ENCODE data around the gene TUBGCP6.

Gene TUBGCP6

GRCh38 chr22:50173983-50174355 lies 70.9 kb downstream of the TUBGCP6 start:
- TF ChIP-seq POLR2AphosphoS5 (IDR thresholded peaks at IDR 0.05; ENCODE audit: low read depth, low read length) (no peak), SIN3A (IDR thresholded peaks at IDR 0.05; ENCODE audit: borderline replicate concordance, insufficient read depth, low read length) (no peak), FOXP2 (optimal IDR thresholded peaks at IDR 0.05; ENCODE audit: borderline replicate concordance, extremely low read depth, extremely low read length, insufficient read depth) (no peak)

GRCh38 chr22:50173311-50173982 lies 71.4 kb downstream of the TUBGCP6 start:
- TF ChIP-seq TAF1 (IDR thresholded peaks at IDR 0.05; ENCODE audit: borderline replicate concordance, insufficient read depth, low read length) = no peak
- TF ChIP-seq SIN3A (IDR thresholded peaks at IDR 0.05; ENCODE audit: borderline replicate concordance, insufficient read depth, low read length) = no peak
- no peak for TF ChIP-seq REST (IDR thresholded peaks at IDR 0.05; ENCODE audit: insufficient read depth in 1 of 2, low read depth in 2 of 2, low read length in 2 of 2)
- no peak for TF ChIP-seq FOXP2 (optimal IDR thresholded peaks at IDR 0.05; ENCODE audit: borderline replicate concordance, extremely low read depth, extremely low read length, insufficient read depth)
- no peak for TF ChIP-seq POLR2AphosphoS5 (IDR thresholded peaks at IDR 0.05; ENCODE audit: low read depth, low read length)

GRCh38 chr22:50171965-50172421 lies 72.8 kb downstream of the TUBGCP6 start:
- no peak for TF ChIP-seq REST (IDR thresholded peaks at IDR 0.05; ENCODE audit: insufficient read depth in 1 of 2, low read depth in 2 of 2, low read length in 2 of 2)
- no peak for TF ChIP-seq SIN3A (IDR thresholded peaks at IDR 0.05; ENCODE audit: borderline replicate concordance, insufficient read depth, low read length)
- no peak for TF ChIP-seq TAF1 (IDR thresholded peaks at IDR 0.05; ENCODE audit: borderline replicate concordance, insufficient read depth, low read length)
- no peak for TF ChIP-seq POLR2AphosphoS5 (IDR thresholded peaks at IDR 0.05; ENCODE audit: low read depth, low read length)

GRCh38 chr22:50171319-50171964 lies 73.4 kb downstream of the TUBGCP6 start:
- TF ChIP-seq FOXP2 (optimal IDR thresholded peaks at IDR 0.05; ENCODE audit: borderline replicate concordance, extremely low read depth, extremely low read length, insufficient read depth) (no peak), POLR2AphosphoS5 (IDR thresholded peaks at IDR 0.05; ENCODE audit: low read depth, low read length) (no peak), SIN3A (IDR thresholded peaks at IDR 0.05; ENCODE audit: borderline replicate concordance, insufficient read depth, low read length) (no peak), TAF1 (IDR thresholded peaks at IDR 0.05; ENCODE audit: borderline replicate concordance, insufficient read depth, low read length) (no peak), REST (IDR thresholded peaks at IDR 0.05; ENCODE audit: insufficient read depth in 1 of 2, low read depth in 2 of 2, low read length in 2 of 2) (no peak)

GRCh38 chr22:50170453-50171318 lies 74.1 kb downstream of the TUBGCP6 start, which contains the start of gene PANX2:
PANX2 (plus strand) TSS chr22:50170731; CDS start chr22:50170731, 0 bp downstream.
- no peak for TF ChIP-seq FOXP2 (optimal IDR thresholded peaks at IDR 0.05; ENCODE audit: borderline replicate concordance, extremely low read depth, extremely low read length, insufficient read depth)
- TF ChIP-seq TAF1 (IDR thresholded peaks at IDR 0.05; ENCODE audit: borderline replicate concordance, insufficient read depth, low read length) = no peak
- TF ChIP-seq REST (IDR thresholded peaks at IDR 0.05; ENCODE audit: insufficient read depth in 1 of 2, low read depth in 2 of 2, low read length in 2 of 2) = no peak
- TF ChIP-seq POLR2AphosphoS5 (IDR thresholded peaks at IDR 0.05; ENCODE audit: low read depth, low read length) = no peak
- TF ChIP-seq SIN3A (IDR thresholded peaks at IDR 0.05; ENCODE audit: borderline replicate concordance, insufficient read depth, low read length) = no peak
